Measurements from ENCODE around the gene NID2.

NID2 gene

DNA sequence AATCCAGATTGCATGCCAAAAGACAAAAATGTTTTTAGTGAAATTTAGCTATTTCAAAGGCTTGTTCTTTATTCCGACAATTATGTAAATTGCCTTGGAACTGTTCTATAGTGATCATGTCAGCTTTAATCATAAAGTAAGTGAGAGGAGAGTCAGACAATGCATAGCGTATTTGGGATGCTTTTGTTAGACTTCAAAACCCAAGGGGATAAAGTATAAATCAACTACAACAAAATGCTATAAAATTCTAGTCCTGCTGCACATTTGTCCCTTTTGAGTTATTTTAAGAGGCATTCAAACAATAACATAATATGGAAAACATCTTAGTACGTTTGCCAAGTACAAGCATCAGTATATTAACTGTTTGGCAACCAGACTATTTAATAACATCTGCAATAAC lies 68.2 kb downstream of the NID2 start:
- peak; percentile 39 for DNase-seq

DNA sequence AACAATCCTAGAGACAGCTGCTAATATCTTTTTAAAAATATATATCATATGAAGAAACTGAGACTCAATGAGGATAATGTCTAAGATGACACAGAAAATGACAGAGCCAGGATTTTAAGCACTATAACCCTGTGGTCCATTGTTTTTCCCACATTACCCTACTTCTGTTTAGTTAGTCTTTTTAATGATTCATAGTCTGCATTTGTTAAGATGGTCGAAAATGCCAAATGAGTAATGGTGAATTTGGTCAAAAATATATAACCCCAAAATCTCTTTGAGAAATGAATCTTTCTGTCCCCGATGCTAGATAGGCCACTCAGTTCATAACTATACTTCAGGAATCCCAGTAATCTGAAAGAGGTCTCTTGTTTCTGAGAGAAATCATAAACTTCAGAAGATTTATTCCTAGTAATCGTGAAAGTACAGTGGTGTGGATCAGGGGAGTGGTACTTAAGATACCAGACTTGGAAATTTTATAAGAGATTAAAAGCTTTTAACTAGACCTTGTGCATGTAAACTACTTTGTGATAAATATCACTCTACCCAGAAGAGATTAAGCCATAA lies 68.8 kb downstream of the NID2 start:
- DNase-seq = peak; percentile 72

DNA sequence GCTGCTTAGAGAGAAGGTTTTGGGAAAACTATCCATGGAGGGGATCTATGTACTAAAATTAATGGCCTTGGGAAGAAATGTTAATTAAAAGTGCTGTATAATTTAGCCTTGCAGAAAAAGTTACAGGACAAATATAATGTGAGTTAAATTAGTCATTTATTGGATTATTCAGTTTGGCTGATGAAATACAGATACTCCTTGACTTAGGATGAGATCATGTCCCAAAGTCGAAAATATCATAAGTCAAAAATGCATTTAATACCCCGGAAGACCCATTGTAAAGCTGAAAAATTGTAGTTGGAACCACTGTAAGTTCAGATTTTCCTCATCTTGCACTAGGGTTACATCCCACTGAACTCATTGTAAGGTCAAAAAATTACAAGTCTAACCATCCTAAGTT lies 69.8 kb downstream of the NID2 start:
- peak; percentile 85 for DNase-seq

DNA sequence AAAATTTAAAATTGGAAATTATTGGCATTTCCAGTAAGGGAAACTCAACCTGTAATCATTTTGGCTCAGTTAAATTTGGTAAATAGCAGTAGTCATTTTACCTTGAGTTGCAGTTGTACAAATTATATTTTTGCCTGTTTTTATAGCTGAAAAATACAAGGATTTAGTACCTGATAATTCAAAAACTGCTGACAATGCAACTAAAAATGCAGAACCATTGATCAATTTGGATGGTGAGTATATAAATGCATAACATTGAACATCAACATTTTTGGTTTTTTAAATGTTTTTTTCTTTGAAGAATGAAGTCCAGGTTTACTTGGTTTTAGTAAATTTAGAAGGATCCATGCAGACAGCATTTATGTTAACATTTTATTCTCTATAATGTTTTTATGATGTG lies 70.5 kb downstream of the NID2 start:
- DNase-seq = no peak

DNA sequence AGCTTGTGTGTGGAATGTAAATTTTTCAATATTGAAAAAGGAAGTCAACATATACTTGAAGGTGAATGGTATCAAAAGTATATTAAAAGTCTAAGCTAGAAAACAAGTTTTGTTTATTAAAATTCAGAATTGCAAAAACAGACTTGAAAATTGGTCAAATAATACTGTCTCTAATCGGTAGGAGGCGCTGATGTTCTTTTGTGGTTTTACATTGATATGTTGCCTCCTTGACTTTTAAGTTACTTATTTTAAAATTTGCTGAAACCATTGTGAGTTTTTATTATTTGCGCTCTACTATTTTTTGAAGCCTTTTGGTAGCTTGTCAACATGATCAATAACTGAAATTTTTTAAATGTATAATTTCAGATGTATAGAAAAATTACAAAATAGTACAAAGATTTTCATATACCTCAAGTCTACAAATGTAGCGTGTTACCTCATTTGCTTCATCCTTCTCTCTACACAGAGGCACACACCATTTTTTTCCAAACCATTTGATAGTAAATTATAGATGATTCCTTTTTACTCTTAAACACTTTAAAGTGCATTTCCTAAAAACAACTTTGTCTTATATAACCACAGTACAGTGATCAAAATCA lies 72.6 kb downstream of the NID2 start:
- peak; percentile 50 for DNase-seq

DNA sequence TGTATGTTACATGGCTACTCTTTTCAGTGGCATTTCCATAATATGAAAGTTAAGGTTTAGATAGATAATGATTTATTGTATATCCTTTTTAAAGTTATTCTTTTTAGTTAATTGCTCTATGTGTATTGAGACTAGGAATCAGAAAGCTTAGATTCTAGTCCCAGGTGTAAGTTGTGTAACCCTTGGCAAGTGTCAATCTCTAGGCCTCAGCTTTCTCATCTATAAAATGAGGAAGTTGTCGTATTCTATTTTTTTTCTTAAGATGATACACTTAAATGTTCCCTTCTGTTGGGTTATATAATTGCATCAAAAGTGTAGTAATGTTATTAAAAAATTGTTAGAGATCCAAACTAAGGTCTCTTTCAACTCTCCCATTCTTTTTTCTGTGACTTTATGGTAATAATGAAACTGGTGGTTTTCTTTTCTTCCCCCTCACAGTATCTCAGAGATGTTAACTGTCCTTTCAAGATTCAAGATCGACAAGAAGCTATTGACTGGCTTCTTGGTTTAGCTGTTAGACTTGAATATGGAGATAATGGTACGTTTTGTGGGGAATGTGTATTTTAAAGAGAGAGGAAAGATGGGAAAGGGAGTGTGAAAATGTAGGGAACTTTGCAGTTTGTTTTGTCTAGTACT lies 75.5 kb downstream of the NID2 start:
- no peak for DNase-seq

DNA sequence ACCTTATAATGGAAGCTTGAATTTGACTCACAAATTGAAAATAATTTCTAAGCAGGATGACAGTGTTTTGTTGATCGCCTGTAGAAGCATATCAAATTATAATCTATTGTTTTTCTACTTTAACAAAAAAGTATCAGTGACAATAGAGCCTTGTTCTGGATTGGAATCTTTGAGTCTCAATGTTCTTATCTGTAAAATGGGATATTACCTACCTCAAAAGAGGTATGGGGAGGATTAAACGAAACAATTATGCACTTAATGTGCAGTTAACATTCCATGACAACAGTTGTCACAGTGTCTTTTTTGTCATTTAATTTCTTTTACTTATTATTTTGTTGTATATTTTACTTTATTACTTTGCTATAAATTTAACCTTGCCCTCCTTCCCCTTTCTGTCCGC lies 78.4 kb downstream of the NID2 start:
- no peak for DNase-seq

DNA sequence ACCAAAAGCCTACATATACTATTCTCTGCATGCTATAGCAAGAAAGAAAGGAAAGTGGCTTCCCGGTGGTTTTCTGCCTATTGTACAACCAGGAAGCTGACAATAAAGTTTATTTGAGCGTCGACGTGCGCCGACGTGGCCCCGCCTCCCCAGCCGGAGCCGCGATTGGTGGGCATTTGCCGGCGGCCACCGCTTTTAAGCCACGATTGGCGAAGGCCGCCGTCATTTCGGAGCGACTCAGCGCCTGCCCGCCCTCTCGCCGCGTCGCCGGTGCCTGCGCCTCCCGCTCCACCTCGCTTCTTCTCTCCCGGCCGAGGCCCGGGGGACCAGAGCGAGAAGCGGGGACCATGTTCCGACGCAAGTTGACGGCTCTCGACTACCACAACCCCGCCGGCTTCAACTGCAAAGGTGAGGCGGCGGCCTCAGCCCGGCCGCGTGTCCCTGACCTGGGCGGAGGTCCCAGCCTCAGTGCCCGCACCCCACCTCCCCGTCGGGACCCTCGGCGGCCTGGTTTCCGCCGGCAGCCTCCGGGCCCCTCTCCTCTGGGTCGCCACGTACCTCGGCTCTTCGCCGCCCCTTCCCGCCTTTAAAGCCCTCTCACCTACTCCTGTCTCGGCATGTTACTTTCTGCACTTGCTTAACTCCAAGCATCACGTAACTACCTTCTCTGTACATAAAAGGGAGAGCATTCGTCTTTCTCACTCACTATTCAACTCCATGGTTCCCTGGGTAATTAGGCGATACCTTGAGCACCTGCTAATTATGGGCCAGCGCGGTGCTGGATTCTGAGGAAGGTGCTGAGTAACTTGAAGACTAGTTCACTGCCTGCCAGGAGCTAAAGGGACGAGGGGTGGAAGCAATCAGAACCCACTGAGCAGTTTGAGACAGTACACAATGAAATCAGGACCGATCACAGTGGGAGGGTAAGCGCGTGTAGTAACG lies 79.3 kb downstream of the NID2 start, which contains the start of gene RTRAF:
RTRAF (plus strand) TSS at position 254 of the 942 bp plus-strand sequence; CDS start at position 348, 94 bp downstream.
- peak; percentile 93 for DNase-seq

DNA sequence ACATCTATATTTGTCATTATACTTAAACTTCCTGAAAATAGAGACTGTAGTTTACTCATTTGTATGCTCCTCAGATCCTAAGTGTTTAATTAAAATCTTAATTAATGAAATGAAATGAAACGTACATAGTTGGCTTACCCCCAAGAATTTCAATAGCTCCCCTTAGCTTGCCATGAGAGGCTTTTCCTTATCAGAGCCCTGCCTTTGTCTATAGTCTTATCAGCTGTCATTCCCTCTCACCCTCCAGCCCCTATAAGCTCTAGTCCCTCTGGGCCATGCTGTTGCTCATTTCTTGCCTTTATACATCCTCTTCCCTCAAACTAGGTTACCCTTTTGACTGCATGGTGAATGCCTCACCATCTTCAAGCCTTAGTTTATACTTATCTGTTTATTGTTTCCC lies 80.6 kb downstream of the NID2 start:
- no peak for DNase-seq

DNA sequence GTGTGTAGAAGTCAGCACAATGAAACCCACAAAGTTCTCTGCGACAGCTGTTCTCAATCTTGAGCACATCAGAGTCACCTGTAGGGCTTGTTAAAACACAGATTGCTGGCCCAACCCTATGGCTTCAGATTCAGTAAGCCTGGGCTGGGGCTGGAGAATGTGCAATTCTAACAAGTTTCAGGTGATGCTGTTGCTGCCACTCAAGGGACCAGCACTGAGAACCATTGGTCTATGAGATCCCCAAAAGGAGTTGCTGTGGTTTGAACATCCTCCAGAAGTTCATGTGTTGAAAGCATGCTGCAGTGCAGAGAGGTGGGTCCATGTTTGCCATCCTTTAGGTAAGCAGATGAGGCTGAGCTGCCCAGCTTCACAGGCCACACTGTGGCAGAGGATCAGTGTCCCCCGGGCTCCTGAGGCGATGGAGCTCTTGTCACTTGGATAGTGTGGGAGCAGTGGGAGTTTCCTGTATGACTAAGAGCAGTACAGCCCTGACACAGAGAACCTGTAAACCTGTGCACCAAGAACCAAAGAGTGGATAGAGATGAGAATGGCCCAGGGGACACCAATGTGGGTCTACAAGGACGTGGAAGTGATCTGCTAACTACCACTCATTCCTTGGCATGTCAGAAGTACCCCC lies 87.5 kb downstream of the NID2 start:
- DNase-seq = no peak

DNA sequence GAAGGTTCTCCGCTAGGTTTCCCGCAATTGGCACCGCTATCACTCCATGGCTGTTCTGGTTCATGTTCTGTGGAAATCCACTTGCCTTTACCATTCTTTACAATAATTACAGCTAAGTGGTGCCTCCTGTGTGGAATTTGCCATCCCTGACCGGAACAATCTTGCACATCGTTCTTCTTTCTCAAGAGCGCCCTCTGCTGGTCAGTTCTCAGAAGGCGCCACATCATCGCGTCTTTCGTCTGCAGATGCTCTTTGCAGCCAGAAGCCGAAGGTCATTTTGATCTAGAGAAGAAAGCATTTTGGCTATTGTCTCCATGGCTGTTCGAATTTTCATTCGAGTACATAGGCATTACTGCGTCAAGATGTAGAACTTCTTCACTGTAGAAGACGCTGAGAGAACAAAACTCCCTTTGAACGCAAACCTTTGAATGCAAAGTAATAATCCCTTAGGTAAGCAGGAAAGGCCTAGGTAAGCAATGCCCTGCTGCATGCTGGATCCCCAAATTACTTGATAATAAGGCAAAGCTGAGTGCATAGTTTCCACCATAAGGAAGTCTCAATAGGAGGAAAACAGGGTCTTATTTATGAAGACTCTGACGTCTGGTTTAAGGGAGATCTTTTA lies 89.7 kb downstream of the NID2 start:
- peak; percentile 73 for DNase-seq

DNA sequence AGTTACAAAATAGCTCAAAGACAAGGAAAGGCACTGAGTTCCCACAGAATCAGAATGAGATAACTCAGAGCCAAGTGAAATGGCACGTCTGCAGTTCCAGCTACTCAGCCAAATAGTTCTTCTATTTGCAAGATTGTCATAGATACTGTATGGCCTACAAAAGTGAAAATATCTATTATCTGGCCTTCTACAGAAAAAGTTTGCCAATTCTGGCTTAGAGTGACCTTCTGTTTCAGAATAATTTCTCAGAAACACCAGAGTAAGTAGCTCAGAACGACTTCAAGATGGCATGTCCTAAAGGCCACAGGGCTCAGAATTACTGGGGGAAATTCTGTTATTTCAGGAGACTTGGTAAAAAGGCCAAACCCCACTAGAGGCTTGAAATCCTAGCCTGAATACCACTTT lies 90.2 kb downstream of the NID2 start:
- DNase-seq = no peak

DNA sequence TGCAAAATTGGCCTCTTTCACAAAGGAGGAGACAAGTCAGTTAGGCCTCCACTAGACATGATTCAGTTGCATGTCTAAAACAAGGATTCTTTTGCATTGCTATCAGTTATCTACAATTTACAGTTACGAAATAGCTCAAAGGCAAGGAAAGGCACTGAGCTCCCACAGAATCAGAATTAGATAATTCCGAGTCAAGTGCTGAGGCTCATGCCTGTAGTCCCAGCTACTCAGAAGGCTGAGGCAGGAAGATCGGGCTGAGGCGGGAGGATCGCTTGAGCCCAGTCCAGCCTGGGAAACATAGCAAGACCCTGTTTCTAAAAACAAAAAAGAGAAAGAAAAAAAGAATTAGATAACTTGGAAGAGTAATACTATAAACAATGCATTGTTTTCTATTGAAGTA lies 91.8 kb downstream of the NID2 start:
- no peak for DNase-seq

DNA sequence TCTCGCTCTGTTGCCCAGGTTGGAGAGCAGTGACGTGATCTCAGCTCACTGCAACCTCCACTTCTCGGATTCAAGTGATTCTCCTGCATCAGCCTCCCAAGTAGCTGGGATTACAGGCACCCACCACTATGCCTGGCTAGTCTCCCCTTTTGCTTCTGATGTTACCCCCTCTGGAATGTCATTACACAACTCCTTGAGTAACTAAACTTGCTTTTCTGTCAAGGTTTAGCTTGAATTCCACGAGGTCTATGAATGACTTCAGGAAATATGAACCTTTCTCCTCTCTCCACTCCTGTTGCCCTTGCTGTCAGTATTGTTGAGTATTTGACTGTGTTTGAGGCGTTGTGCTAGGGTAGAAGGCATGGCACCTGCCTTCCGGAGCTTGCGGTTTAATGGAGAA lies 96.3 kb downstream of the NID2 start:
- DNase-seq = no peak

DNA sequence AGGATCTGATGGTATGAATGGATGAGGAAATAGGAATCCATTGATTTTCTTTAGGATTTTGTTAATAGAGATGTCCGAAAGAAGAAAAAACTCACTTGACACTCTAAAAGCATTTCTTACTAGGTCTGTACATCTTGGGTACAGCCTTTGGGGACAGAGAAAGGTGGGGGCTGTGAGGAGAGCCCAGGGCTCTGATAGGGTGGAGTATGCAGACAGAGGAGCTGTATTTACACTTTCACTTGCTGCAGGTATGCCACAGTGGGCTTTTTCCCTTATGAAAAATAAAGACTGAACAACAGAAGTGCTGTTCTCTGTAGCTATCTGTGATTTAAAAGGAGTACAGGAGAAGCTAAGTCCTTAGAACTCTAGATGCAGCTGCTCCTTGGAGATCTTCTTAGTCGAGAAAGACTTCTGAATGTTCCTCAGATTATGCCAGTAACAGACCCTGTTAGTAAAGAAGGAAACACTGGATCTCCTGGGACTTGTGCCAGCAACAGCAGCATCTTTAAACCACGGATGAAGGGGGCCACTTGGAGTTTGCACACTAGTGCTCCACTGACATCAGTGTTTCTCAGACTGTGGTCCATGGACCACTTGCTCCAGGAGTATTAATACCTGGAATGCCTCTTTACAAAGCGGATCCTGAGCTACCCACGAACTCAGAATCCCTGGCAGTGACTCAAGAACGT lies 98.9 kb downstream of the NID2 start:
- no peak for DNase-seq

DNA sequence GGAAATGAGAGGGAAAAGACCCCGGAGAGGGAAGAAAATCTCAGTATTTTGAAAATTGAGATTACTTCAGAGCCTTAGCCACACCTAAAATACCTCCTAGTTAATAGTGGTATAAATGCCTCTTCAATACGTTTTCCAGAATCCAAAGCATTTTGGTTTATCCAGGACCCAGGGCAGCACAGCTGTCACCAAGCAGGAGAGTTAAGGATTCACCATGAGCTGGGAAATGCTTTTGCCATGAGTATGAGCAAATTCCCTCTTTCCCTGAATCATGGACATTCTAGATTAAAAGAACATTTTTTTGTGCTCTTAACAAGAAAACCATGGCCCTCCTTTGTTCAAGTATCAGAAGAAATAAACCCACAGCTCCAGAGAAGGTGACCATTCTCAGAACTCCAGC lies 101.3 kb downstream of the NID2 start:
- peak; percentile 42 for DNase-seq

DNA sequence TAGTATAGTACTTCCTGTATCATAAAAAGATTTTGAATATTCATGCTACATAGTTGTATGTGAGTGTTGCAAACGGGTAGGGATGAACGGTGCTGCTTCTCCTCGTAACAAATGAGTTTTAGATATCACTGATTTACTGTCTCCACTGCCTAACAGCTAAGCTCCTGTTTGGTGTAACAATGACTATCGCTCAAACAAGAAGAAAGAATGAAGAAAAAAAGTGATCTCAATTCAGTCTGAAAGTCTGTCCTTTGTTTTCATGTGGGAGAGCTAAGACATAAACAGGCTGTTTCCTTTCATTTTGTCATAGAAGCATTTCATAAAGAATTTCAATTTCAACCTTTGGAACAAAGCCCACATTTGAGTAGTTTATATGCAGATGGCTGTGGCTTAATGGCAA lies 105.6 kb downstream of the NID2 start:
- DNase-seq = peak; percentile 15

DNA sequence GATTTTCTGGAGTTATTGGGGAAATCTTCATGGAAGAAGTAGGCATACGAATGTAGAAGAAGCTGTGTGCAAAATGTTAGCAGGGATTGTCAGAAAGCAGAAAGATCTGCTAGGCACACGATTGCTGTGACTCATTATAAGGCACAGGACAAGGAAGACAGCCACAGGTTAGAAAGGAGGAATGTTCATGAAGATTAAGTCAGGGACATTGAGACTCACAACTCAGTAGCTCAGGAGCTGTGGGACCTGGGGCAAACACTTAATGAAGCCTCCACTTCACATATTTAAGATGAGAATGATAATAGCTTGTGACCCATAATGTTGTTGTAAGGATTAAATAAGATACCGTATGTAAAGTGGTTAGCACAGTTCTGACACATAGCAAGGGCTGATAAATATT lies 106.1 kb downstream of the NID2 start:
- peak; percentile 32 for DNase-seq

DNA sequence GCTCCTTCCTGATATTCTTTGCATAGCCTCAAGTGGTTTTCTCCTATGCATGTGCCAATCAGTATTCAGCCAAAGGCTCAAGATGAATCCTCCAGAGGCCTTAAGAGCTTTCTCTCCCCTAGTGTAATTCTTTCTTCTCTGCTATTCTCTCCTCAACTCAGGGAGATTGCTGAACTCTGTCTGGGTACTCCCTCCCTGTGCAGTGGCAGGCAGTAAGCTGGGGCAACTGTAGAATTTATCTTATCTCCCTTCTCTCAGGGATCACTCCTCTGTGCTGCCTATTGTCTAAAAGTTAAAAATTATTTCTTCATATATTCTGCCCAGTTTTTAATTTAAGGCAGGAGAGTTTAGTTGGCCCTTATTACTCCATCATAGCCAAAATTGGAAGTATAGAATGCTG lies 108.0 kb downstream of the NID2 start:
- DNase-seq = no peak

DNA sequence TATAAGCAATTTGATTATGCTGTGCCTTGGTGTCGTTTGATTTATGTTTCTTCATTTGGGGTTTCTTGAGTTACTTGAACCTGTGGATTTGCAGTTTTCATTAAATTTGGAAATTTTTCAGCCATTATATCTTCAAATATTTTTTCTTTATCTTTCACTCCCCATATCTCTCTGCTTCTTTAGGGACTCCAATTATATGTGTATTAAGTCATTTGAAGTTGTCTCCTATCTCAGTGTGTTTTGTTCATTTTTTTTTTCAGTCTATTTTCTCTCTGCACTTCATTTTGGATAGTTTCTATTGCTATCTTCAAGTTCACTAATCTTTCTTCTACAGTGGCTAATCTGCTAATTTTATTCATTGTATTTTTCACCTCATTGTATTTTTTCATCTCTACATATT lies 108.9 kb downstream of the NID2 start:
- DNase-seq = no peak

DNA sequence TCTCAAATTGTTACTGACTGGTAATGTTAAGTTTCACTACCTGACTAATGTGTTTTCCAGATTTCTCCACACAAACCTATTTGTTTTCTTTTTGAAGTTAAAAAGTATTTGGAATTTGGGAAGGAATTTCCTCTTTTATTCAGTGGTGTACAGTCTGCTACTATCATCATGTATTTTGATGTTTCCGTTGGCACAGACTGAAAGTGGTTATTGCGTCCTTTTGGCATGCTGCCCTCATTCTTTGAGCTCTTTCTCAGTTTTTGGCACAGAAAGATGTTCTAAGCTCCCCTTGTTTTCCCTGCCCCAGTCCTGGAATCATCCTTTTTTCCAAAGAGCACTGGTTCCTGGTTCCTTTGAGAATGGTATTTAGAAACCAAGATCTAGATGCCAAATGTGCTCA lies 110.9 kb downstream of the NID2 start:
- DNase-seq = peak; percentile 65
